ENCODE results near the gene BAIAP2L1.
"Not testable (repeated sequence)": the region's sequence is repeated elsewhere in the genome, so short reads cannot be mapped to it uniquely, and the experiment has no call there.

Gene BAIAP2L1, protein sequence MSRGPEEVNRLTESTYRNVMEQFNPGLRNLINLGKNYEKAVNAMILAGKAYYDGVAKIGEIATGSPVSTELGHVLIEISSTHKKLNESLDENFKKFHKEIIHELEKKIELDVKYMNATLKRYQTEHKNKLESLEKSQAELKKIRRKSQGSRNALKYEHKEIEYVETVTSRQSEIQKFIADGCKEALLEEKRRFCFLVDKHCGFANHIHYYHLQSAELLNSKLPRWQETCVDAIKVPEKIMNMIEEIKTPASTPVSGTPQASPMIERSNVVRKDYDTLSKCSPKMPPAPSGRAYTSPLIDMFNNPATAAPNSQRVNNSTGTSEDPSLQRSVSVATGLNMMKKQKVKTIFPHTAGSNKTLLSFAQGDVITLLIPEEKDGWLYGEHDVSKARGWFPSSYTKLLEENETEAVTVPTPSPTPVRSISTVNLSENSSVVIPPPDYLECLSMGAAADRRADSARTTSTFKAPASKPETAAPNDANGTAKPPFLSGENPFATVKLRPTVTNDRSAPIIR

DNA sequence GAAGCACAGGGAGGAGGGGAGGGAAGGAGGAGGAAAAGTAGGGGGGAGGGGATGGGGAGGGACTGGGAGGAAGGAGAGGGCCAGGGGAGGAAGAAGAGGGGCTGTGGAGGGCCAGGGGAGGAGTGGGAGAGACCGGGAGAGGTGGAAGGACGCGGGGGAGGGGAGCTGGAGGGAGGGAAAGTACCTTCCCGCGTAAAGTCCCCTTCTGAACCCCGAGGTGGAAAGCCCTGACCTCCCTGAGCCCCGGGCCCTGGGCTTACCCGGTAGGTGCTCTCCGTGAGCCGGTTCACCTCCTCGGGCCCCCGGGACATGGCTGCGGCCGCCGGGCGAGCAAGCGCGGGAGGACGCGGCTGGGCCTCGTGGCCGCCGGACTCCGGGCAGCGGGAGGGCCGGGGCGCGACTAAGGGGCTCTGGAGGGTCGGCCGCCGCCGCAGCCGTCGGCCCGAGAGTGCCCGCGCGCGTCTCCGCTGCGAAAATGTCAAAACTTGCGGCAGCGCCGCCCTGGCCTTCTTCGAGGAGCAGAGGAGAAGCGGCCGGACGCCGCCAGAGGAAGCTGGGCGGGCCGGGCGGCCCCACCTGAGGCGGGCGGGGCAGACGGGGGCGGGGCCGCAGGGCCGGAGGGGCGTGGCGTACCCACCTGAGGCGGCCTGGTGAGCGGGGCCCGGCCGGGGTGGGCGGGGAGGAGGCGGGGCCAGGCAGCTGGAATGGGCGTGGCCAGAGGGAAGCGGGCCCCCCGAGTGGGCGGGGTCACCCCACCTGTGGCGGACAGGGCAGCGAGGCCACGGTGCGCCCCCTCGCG lies at the start of gene BAIAP2L1:
TSS of gene BAIAP2L1 (minus strand) at position 549 of the 799 bp plus-strand sequence. CDS start at position 311, 238 bp downstream.
- peak; percentile 63 to 64 for DNase-seq

DNA sequence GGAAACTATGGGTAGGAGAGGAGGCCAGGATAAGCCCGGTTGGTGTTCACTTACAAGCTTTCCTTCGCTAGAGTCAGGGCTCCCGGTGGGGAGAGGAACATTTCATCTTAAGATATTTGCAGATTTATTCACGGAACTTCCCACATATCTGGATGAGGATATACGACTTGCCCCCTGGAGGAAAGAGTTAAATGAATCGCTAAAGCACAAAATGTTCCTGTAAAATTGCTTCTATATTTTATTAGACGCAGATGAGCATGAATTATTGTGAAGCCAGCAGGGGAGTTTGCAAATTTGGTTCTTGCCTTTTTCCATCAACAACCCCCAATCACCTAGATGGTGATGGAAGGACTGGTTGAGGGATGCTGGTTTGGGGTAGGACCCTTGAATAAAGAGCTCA lies 47.9 kb upstream of the BAIAP2L1 start:
- DNase-seq = no peak

DNA sequence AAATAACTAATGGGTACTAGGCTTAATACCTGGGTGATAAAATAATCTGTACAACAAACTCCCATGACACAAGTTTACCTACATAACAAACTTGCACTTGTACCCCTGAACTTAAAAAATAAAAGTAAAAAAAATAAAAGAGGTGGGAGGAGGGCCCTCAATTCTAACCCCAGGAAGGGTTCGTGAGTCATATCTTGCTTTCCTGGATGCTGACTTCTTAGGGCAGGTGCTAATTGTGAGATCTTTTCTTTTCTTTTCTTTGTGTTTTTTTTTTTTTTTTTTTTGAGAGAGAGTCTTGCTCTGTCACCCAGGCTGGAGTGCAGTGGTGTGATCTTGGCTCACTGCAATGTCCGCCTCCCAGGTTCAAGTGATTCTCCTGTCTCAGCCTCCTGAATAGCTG lies 40.1 kb upstream of the BAIAP2L1 start:
- not testable (repeated sequence) for DNase-seq

DNA sequence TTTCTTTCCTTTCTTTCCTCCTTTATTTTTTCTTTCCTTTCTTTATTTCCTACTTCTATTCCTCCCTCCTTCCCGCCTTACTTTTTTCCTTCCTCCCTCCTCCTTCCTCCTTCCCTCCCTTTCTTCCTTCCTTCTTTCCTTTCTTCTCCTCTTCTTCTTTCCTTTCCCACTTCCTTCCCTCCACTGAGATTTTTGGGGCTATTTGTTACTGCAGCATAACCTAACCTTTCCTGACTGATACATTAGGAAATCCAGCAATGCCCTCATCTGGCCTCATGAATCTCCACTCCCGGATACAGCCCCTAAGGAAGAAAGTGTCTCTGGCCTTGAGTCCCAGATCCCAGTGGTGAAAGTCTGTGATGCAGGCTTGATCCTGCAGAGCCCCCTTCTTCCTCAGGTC lies 38.6 kb upstream of the BAIAP2L1 start:
- DNase-seq = no peak

DNA sequence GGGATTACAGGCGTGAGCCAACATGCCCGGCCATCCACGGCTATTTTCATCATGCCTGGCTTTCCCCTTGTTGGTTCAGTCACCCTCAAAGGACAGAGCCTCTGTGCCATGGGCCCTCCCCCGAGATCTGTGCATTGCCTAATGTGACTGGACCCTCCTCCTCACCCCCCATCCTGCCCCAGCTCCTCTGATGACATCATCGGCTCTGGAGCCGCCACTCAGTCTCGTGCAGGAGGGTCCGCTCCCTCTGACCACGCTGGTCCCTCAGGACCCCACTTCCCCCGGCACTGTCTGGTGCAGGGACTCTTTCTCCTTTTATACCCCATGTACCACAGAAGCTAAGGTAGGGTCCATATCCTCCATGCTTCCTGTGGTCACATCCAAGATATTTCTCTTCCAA lies 33.2 kb upstream of the BAIAP2L1 start:
- no peak for DNase-seq

DNA sequence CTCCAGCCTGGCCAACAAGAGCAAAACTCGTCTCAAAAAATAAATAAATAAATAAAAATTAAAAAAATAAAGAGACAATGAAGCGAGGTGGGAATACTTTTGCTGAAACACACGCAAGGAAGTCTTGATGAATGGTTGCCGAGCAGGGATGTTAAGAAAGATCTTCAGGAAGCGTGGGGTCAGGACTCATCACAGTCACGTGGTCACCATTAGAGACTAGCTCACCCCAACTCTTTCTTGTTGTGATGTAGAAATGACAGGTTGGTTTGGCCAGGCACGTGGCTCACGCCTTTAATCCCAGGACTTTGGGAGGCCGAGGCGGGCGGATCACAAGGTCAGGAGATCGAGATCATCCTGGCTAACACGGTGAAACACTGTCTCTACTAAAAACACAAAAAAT lies 28.9 kb upstream of the BAIAP2L1 start:
- no peak for DNase-seq

DNA sequence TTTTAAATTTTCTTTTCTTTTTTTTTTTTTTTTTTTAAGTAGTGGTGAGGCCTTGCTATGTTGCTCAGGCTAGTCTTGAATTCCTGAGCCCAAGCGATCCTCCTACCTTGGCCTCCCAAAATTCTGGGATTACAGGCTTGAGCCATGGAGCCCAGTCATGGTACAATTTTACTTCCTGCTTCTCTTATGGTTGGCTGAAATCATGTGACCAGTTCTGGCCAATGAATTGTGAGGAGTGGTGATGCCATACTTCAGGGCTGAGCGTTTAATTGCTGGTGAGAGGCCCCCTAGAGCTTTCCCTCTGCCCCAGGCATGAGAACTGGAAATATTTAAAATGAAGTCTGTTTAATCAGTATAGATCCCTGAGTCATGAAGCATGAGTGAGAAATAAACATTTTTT lies 22.2 kb upstream of the BAIAP2L1 start:
- DNase-seq = peak in 1 of 2 experiments; percentile 9

DNA sequence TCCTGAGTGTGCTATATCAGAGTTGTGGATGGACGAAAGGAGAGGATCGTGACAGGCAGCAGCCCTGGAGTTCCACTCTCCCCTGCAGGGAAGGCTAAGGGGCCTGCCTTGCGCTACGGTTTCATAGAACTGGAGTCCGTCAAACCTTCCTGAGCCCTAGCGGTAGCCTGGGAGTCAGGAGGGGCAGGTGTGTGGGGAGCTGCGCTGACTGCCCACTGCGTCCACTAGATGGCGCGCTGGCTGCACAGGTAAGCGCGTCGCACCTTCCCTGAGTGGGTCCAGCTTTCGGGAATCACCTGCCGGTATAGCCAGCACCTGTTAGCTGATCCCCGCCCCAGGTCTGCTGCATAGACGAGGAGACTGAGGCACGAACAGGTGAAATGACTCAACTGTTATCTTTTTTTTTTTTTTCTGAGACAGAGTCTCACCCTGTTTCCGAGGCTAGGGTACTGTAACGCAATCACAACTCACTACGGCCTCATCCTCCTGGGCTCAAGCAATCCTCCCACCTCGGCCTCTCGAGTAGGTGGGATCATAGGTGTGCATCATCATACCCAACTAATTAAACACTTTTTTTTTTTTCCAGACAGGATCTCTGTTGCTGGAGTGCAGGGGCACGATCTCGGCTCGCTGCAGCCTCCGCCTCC lies 20.2 kb upstream of the BAIAP2L1 start:
- peak; percentile 40 to 75 for DNase-seq

DNA sequence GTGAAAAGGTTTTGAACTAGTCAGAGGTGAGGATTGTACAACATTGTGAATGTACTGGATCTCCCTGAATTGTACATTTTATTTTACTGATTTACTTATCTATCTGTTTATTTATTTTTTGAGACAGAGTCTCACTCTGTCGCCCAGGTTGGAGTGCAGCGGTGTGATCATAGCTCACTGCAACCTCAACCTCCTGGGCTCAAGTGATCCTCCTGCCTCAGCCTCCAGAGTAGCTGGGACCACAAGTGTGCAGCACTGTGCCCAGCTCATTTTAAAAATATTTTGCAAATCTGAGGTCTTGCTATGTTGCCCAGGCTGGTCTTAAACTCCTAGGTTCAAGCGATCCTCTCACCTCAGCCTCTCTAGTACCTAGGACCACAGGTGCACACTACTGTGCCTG lies 19.1 kb upstream of the BAIAP2L1 start:
- DNase-seq = not testable (repeated sequence)

DNA sequence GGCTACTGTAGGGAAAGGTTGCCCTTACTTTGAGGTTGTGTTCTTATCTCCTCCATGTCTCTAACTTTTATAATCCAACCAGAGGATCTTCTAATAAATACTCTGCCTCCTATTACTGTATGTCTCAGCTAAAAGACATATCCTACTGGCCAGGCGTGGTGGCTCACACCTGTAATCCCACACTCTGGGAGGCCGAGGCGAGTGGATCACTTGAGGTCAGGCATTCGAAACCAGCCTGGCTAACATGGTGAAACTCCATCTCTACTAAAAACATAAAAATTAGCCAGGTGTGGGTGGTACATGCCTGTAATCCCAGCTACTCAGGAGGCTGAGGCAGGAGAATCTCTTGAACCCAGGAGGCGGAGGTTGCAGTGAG lies 18.4 kb upstream of the BAIAP2L1 start:
- DNase-seq = not testable (repeated sequence)

DNA sequence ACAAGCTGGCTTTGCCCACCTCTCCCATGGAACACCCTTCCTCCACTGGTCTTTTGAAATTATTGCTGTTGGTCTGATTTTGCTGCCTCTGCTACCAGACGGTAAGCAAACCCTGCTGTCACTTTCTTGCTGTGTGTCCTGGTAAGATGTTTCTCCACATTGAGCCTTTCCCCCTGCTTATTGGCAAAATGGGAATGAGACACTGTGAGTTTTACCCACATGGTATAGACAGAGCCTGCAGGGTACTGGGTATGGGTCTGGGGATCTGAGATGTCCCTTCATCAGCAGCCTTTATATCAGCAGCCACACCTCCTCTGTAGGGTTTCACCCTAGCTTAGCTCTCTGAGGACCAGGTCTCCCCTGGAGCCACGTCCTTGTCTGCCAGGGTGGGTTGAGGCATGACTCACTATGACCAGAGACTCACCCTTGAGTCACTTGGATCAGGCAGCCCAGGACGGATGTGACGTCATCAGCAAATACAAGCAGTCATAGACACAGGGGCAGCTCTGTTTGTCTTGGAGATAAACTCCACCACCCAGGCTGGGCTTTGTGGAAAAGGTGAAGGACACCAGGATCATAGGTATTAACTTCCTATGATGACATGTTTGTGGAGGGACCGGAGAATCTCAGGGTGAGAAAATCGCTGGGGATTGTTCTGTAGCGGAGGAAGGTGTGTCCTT lies 17.9 kb upstream of the BAIAP2L1 start:
- DNase-seq = peak; percentile 22 to 52

DNA sequence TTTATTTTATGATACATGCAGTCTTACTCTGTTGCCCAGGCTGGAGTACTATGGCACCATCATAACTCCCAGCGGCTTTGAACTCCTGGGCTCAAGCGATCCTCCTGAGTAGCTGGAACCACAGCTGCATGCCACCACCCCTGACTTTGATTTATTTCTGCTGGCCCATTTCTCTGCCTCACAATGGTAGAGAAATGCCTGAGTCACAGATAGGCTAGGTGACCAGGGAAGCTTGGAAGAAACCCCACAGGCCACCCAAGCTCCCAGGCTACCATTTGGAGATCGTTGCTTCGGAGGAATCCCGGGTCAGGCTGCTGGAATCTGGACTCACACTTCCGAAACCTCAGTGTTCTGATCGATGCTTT lies 17.4 kb upstream of the BAIAP2L1 start:
- DNase-seq = no peak

DNA sequence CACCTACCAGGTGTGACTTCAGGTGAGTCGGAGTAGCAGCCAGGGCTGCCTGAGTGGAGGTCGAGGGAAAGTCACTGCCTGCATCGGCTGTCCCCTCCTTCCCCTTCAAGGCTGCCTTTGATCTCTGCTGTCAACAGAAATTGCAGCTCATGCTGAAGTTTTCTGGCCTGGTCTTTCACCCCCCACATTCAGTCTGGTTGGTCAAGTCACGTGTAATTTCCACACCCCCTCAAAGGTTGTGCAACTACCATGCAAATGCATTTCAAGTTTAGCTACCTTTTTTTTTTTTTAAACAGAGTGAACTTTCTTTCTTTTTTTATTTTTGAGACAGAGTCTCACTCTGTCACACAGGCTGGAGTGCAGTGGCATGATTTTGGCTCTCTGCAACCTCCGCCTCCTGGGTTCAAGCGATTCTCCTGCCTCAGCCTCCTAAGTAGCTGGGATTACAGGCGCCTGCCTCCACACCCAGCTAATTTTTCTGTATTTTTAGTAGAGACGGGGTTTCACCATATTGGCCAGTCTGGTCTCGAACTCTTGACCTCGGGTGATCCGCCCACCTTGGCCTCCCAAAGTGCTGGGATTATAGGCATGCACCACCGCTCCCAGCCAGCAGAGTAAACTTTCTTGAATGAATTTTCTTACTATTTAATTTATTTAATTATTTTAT lies 16.8 kb upstream of the BAIAP2L1 start:
- not testable (repeated sequence) for DNase-seq

DNA sequence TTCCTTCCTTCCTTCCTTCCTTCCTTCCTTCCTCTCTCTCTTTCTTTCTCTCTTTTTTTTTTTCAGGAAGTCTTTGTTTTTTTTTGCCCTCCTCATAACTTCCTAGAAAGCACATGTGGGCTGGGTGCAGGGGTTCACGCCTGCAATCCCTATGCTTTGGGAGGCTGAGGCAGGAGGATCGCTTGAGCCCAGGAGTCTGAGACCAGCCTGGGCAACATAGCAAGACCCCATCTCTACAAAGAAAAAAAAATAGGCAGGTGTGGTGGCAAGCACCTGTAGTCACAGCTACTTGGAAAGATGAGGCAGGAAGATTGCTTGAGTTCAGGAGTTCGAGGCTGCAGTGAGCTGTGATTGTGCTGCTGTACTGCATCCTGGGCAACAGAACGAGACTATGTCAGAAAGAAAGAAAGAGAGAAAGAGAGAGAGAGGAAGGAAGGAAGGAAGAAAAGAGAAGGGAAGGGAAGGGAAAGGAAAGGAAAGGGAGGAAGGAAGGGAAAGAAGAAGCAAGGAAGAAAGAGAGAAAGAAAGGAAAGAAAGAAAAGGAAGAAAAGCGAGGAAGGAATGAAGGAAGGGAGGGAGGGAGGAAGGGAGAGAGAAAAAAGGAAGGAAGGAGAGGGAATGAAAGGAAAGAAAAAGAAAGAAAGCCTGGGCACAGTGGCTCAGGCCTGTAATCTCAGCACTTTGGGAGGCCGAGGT lies 13.5 kb upstream of the BAIAP2L1 start:
- no peak for DNase-seq

DNA sequence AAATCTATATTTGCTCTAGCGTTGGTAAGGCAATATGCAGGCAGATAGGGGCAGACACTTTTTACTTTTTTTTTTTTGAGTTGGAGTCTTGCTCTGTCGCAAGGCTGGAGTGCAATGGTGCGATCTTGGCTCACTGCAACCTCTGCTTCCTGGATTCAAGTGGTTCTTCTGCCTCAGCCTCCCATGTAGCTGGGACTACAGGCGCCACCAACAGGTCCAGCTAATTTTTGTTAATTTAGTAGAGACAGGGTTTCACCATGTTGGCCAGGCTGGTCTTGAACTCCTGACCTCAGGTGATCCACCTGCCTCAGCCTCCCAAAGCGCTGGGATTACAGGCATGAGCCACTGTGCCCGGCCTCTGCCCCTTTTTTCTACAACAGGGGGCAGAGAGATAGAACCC lies 12.8 kb upstream of the BAIAP2L1 start:
- DNase-seq = not testable (repeated sequence)

DNA sequence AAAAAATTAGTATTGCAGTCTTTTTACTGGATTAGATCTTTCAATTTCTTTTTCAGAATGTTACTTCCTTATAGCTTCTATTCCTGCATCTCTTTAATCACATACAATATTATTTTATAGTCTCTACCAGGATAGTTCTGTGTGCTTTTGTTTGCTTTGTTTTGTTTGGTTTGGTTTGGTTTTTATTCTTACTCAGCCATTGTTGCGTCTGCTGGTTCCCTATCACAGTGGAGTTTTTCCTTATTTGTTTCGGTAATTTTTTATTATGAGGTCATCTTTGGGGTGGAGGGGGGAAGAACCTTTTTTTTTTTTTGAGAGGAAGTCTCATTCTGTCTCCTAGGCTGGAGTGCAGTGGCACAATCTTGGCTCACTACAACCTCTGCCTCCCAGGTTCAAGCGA lies 9.0 kb upstream of the BAIAP2L1 start:
- no peak for DNase-seq

DNA sequence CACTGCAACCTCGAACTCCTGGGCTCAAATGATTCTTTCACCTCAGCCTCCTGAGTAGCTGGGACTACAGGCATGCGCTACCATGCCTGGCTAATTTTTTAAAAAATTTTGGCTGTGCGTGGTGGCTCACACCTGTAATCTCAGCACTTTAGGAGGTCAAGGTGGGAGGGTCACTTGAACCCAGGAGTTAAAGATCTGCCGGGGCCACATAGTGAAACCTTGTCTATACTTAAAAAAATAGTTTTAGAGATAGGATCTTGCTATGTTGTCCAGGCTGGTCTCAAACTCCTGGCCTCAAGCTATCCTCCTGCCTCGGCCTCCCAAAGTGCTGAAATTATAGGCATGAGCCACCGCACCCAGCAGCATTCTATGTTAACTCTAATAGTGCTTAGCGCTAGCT lies 7.3 kb upstream of the BAIAP2L1 start:
- not testable (repeated sequence) for DNase-seq

DNA sequence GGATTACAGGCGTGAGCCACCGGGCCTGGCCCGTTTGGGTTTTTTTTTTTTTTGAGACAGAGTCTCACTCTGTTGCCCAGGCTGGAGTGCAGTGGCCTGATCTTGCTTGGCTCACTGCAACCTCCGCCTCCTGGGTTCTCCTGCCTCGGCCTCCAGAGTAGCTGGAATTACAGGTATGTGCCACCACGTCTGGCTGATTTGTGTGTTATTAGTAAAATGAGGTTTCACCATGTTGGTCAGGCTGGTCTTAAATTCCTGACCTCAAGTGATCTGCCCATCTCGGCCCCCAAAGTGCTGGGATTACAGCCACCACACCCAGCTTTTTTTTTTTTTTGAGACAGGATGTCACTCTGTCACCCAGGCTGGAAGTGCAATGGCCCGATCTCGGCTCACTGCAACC lies 5.9 kb upstream of the BAIAP2L1 start:
- DNase-seq = no peak

DNA sequence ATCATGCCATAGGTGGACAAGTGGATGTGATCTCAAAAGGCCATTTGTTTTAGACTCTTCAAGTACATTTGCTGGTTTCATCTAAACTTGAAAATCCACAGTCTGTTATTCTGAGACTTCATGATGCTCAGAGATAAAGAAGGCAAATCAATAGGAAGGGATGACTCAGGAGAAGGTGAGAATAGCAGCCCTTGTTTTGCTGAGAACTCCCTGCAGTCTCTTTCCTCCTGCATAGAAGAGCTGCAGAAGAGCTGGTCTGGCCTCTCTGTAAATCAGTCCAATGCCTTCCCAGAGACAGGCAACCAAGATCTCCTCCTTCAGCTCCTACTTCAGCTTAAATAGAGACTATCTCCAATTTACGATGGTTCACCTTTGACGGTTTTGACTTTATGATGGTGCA lies 4.0 kb upstream of the BAIAP2L1 start:
- no peak for DNase-seq

DNA sequence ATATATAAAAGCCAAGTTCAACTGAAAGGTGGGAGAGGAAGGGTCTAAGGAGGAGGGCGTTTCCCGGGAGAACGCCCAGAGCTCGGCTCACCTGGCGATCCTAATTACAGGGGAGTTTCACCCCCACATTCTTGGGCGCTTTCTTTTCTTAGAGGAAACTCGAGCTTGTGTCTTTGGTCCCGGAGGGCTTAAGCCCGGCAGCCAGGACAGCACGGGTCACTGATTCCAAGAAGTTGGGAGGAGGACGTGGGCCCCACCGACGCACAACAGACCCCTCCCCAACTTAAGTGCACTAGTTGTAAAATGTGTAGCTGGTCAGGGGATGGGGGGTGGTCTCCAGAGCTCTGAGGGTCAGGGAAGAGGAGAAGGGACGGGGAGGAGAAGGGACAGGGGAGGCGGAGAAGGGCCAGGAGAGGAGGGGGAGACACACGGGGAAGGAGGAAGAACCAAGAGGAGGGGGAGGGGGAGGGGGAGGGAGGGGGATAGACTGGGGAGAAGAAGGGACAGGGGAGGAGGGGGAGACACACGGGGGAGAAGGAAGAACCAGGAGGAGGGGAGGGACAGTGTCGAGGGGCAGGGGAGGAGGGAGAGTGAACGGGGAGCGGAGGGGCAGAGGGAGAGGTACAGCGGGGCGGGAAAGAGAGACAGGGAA lies 874 bp downstream of the BAIAP2L1 start:
- no peak for DNase-seq

DNA sequence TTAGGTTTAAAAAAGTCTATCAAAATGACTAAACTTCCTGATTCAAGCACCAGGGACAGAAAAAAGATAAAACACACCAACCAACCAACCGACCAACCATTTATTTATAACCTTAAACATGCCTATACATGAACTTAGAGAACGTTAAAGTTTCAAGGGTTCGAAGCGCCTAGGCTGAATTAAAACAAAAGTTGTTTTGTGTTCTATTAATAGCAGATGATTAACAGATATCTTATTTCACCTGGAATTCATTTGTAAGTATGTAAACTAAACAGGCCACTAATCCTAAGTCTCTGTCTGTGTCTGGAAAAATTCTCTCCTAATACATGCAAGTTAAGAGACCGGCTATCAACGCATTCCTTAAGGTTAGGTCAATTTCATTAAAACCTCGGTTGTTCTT lies 1.4 kb downstream of the BAIAP2L1 start:
- DNase-seq = no peak
